Measurements from ENCODE around the gene TCL1B.

Gene TCL1B

GRCh38 chr14:95667249-95667693 lies 19.0 kb upstream of the TCL1B start:
- no peak for DNase-seq (ENCODE audit: low read depth)

- no peak for DNase-seq (ENCODE audit: low read depth)
Observed at GRCh38 chr14:95668235-95668772, 17.9 kb upstream of the TCL1B start.

GRCh38 chr14:95674613-95675012 lies 11.6 kb upstream of the TCL1B start:
- DNase-seq (ENCODE audit: low read depth) = no peak

GRCh38 chr14:95675486-95675885 lies 10.7 kb upstream of the TCL1B start:
- DNase-seq (ENCODE audit: low read depth) = no peak

- DNase-seq (ENCODE audit: low read depth) = no peak
Observed at GRCh38 chr14:95677179-95677835, 8.9 kb upstream of the TCL1B start.

- DNase-seq (ENCODE audit: low read depth) = no peak
Observed at GRCh38 chr14:95679148-95679815, 6.9 kb upstream of the TCL1B start.

GRCh38 chr14:95679998-95680735 lies 6.1 kb upstream of the TCL1B start:
- DNase-seq (ENCODE audit: low read depth) = no peak

- DNase-seq (ENCODE audit: low read depth) = no peak
Observed at GRCh38 chr14:95681153-95681552, 5.1 kb upstream of the TCL1B start.

- DNase-seq (ENCODE audit: low read depth) = no peak
Observed at GRCh38 chr14:95683793-95684192, 2.4 kb upstream of the TCL1B start.

- DNase-seq (ENCODE audit: low read depth) = no peak
Observed at GRCh38 chr14:95686935-95687334, 709 bp downstream of the TCL1B start.

GRCh38 chr14:95689441-95689840 lies 3.2 kb downstream of the TCL1B start:
- DNase-seq (ENCODE audit: low read depth) = no peak

- DNase-seq (ENCODE audit: low read depth) = no peak
Observed at GRCh38 chr14:95690815-95691214, 4.6 kb downstream of the TCL1B start.

- no peak for DNase-seq (ENCODE audit: low read depth)
Observed at GRCh38 chr14:95691591-95691990, 5.4 kb downstream of the TCL1B start.

GRCh38 chr14:95692109-95692508 lies 5.9 kb downstream of the TCL1B start:
- DNase-seq (ENCODE audit: low read depth) = no peak

- DNase-seq (ENCODE audit: low read depth) = no peak
Observed at GRCh38 chr14:95695051-95695450, 8.8 kb downstream of the TCL1B start.

GRCh38 chr14:95695913-95696312 lies 9.7 kb downstream of the TCL1B start:
- DNase-seq (ENCODE audit: low read depth) = no peak

GRCh38 chr14:95696741-95697140 lies 10.5 kb downstream of the TCL1B start:
- no peak for DNase-seq (ENCODE audit: low read depth)

- no peak for DNase-seq (ENCODE audit: low read depth)
Observed at GRCh38 chr14:95697764-95698163, 11.5 kb downstream of the TCL1B start.

- DNase-seq (ENCODE audit: low read depth) = no peak
Observed at GRCh38 chr14:95698287-95698686, 12.1 kb downstream of the TCL1B start.

- DNase-seq (ENCODE audit: low read depth) = no peak
Observed at GRCh38 chr14:95699412-95699811, 13.2 kb downstream of the TCL1B start.

GRCh38 chr14:95700221-95700976 lies 14.2 kb downstream of the TCL1B start:
- DNase-seq (ENCODE audit: low read depth) = no peak

- no peak for DNase-seq (ENCODE audit: low read depth)
Observed at GRCh38 chr14:95701846-95702221, 15.6 kb downstream of the TCL1B start.
